PFSK-1 (cell line): ENCODE results near the gene FAM3B.

Source experiments
- FOXP2 ChIP-seq: optimal IDR thresholded peaks from 2 replicates; pipeline ENCODE3; 2011; ENCODE audit warnings: borderline replicate concordance, control low read depth, inconsistent platforms; ENCODE audit not compliant: insufficient read depth; ENCODE audit errors: extremely low read length, extremely low read depth
- POLR2AphosphoS5 ChIP-seq: IDR thresholded peaks from 2 replicates; pipeline ENCODE4 v1.6.1; 2012; ENCODE audit warnings: low read depth, mild to moderate bottlenecking, control low read depth, low read length, moderate library complexity
- REST ChIP-seq, 2 experiments: IDR thresholded peaks; 2 replicates each; pipeline versions ENCODE4 v1.6.1 to v1.8.0; 2011 to 2012; ENCODE audit warnings: low read depth in 2 of 2, low read length in 2 of 2, control low read depth in 1 of 2, inconsistent platforms in 1 of 2, mild to moderate bottlenecking in 1 of 2, moderate library complexity in 1 of 2; ENCODE audit not compliant: insufficient read depth in 1 of 2
- SIN3A ChIP-seq: IDR thresholded peaks from 2 replicates; pipeline ENCODE4 v1.6.1; 2012; ENCODE audit warnings: mild to moderate bottlenecking, low read length, moderate library complexity, borderline replicate concordance; ENCODE audit not compliant: insufficient read depth
- TAF1 ChIP-seq: IDR thresholded peaks from 2 replicates; pipeline ENCODE4 v1.6.1; 2012; ENCODE audit warnings: low read length, control low read depth, borderline replicate concordance; ENCODE audit not compliant: insufficient read depth

GRCh38 chr21:41398251-41398650 lies 81.7 kb downstream of the FAM3B start:
- TF ChIP-seq REST (IDR thresholded peaks at IDR 0.05; ENCODE audit: insufficient read depth in 1 of 2, low read depth in 2 of 2, low read length in 2 of 2): no peak
- no peak for TF ChIP-seq SIN3A
- TF ChIP-seq POLR2AphosphoS5: no peak
- no peak for TF ChIP-seq TAF1
- no peak for TF ChIP-seq FOXP2
